OCI-LY3 (cell line): ENCODE results near the gene BLOC1S4.

Experiments used
- H2AFZ ChIP-seq: fragments of 200-600, 300-600 bp; shearing (Covaris generic); 2 replicates; pipeline ENCODE4 v1.6.0; 2014; ENCODE audit warnings: antibody characterized with exemption, low read depth, low read length
- H3K27ac ChIP-seq: fragments of 200-600, 300-600 bp; sonication (generic); 2 replicates; pipeline ENCODE4 v1.5.1; 2014; ENCODE audit warnings: mild to moderate bottlenecking, low read length, moderate library complexity, mixed read lengths
- H3K27me3 ChIP-seq: fragments of 200-600, 300-600 bp; sonication (generic); 2 replicates; pipeline ENCODE4 v1.6.1; 2014; ENCODE audit warnings: low read depth, low read length, mixed read lengths
- H3K36me3 ChIP-seq: fragments of 200-600, 300-600 bp; sonication (generic); replicated peaks from 2 replicates; pipeline ENCODE3; 2014; ENCODE audit warnings: low read depth, low read length, mixed read lengths
- H3K4me1 ChIP-seq: fragments of 300-600, 200-600 bp; sonication (generic); 2 replicates; pipeline ENCODE4 v1.6.1; 2014; ENCODE audit warnings: low read length, mixed read lengths
- H3K4me2 ChIP-seq: fragments of 200-600, 300-600 bp; sonication (generic); 2 replicates; pipeline ENCODE4 v1.6.1; 2014; ENCODE audit warnings: low read length, mixed read lengths
- H3K4me3 ChIP-seq: fragments of 300-600, 200-600 bp; sonication (generic); 2 replicates; pipeline ENCODE4 v1.5.1; 2014; ENCODE audit warnings: antibody characterized with exemption, mild to moderate bottlenecking, low read length, moderate library complexity
- H3K79me2 ChIP-seq: fragments of 300-600, 200-600 bp; shearing (Covaris generic); 2 replicates; pipeline ENCODE4 v1.6.1; 2014; ENCODE audit warnings: mild to moderate bottlenecking, low read length, mixed read lengths
- H3K9ac ChIP-seq: fragments of 300-600, 200-600 bp; shearing (Covaris generic); 2 replicates; pipeline ENCODE4 v1.6.0; 2014; ENCODE audit warnings: mild to moderate bottlenecking, low read length, moderate library complexity
- H3K9me3 ChIP-seq: fragments of 200-600, 300-600 bp; shearing (Covaris generic); 2 replicates; pipeline ENCODE4 v1.6.1; 2014; ENCODE audit warnings: low read length, mixed read lengths; ENCODE audit not compliant: insufficient read depth
- H4K20me1 ChIP-seq: fragments of 200-600, 300-600 bp; sonication (generic); 2 replicates; pipeline ENCODE4 v1.6.1; 2016; ENCODE audit warnings: low read length, mixed read lengths; ENCODE audit not compliant: insufficient read depth
- CTCF ChIP-seq: fragments of 200-600, 300-600 bp; sonication (generic); IDR thresholded peaks from 2 replicates; pipeline ENCODE4 v1.5.1; 2014; ENCODE audit warnings: antibody characterized with exemption, low read length, low read depth
- EZH2phosphoT487 ChIP-seq: fragments of 200-600 bp; shearing (Covaris generic); IDR thresholded peaks from 2 replicates; pipeline ENCODE4 v1.6.1; 2018; ENCODE audit warnings: antibody characterized with exemption, mixed run types, low read depth

BLOC1S4 gene

GRCh38 chr4:6734165-6734786 lies 18.3 kb downstream of the BLOC1S4 start:
- no peaks in the 10 kb centered on the region for H3K79me2 ChIP-seq
- H3K9me3 ChIP-seq, result no peaks in the 10 kb centered on the region
- no peaks in the 10 kb centered on the region for H3K36me3 ChIP-seq
- H3K27ac ChIP-seq, result no peak overlapping the region
- TF ChIP-seq CTCF, result no peak
- no peak for TF ChIP-seq EZH2phosphoT487
- H4K20me1 ChIP-seq, result no peaks in the 10 kb centered on the region
- H3K4me3 ChIP-seq, result no peak overlapping the region
- H3K27me3 ChIP-seq, result no peaks in the 10 kb centered on the region
- H2AFZ ChIP-seq, result no peak overlapping the region
- H3K9ac ChIP-seq, result no peak overlapping the region
- no peaks in the 10 kb centered on the region for H3K4me1 ChIP-seq
- H3K4me2 ChIP-seq, result no peak overlapping the region

GRCh38 chr4:6739920-6740319 lies 23.9 kb downstream of the BLOC1S4 start:
- no peaks in the 10 kb centered on the region for H3K4me1 ChIP-seq
- TF ChIP-seq EZH2phosphoT487 (no peak), CTCF (no peak)
- H4K20me1 ChIP-seq, result no peaks in the 10 kb centered on the region
- H3K27me3 ChIP-seq, result no peaks in the 10 kb centered on the region
- H3K79me2 ChIP-seq, result no peaks in the 10 kb centered on the region
- no peaks in the 10 kb centered on the region for H3K36me3 ChIP-seq
- H3K4me3 ChIP-seq, result no peak overlapping the region
- H3K27ac ChIP-seq, result no peak overlapping the region
- no peak overlapping the region for H2AFZ ChIP-seq
- H3K9me3 ChIP-seq, result no peaks in the 10 kb centered on the region
- H3K9ac ChIP-seq, result no peak overlapping the region
- no peak overlapping the region for H3K4me2 ChIP-seq

- no peak for TF ChIP-seq CTCF
- no peak for TF ChIP-seq EZH2phosphoT487
- no peaks in the 10 kb centered on the region for H3K36me3 ChIP-seq
- no peak overlapping the region for H3K27ac ChIP-seq
- no peaks in the 10 kb centered on the region for H3K27me3 ChIP-seq
- no peaks in the 10 kb centered on the region for H4K20me1 ChIP-seq
- no peaks in the 10 kb centered on the region for H3K4me1 ChIP-seq
- no peak overlapping the region for H2AFZ ChIP-seq
- H3K4me3 ChIP-seq, result no peak overlapping the region
- H3K79me2 ChIP-seq, result no peaks in the 10 kb centered on the region
- H3K4me2 ChIP-seq, result no peak overlapping the region
- no peak overlapping the region for H3K9ac ChIP-seq
- no peaks in the 10 kb centered on the region for H3K9me3 ChIP-seq
Observed at GRCh38 chr4:6740347-6740746, 24.4 kb downstream of the BLOC1S4 start.

GRCh38 chr4:6742507-6742906 lies 26.5 kb downstream of the BLOC1S4 start:
- no peak overlapping the region for H3K27ac ChIP-seq
- H3K9me3 ChIP-seq, result no peaks in the 10 kb centered on the region
- H4K20me1 ChIP-seq, result no peaks in the 10 kb centered on the region
- no peak overlapping the region for H2AFZ ChIP-seq
- no peak overlapping the region for H3K4me3 ChIP-seq
- H3K79me2 ChIP-seq, result no peaks in the 10 kb centered on the region
- H3K27me3 ChIP-seq, result no peaks in the 10 kb centered on the region; the same call in 1 of the 2 replicates
- no peaks in the 10 kb centered on the region for H3K36me3 ChIP-seq
- no peaks in the 10 kb centered on the region for H3K4me1 ChIP-seq
- no peak for TF ChIP-seq EZH2phosphoT487
- no peak for TF ChIP-seq CTCF
- no peak overlapping the region for H3K9ac ChIP-seq
- no peak overlapping the region for H3K4me2 ChIP-seq
